AG20443 (cell line): ENCODE results near the gene ABCA13.
"Not testable (repeated sequence)": the region's sequence is repeated elsewhere in the genome, so short reads cannot be mapped to it uniquely, and the experiment has no call there.

Experiments used
- DNase-seq: peaks from one replicate; pipeline ENCODE4 v3.0.0; 2012; ENCODE audit warnings: low spot score, mixed read lengths

Gene ABCA13

GRCh38 chr7:48176356-48176893, 5.2 kb downstream of the ABCA13 start:
- DNase-seq, result no peak

GRCh38 chr7:48177271-48177670, 6.0 kb downstream of the ABCA13 start:
- DNase-seq, result no peak

GRCh38 chr7:48179496-48180030, 8.3 kb downstream of the ABCA13 start:
- no peak for DNase-seq

- peak; percentile 77 for DNase-seq
These were observed 9.7 kb downstream of the ABCA13 start for GRCh38 chr7:48180981-48181380.

- peak; percentile 46 for DNase-seq
These were observed 11.6 kb downstream of the ABCA13 start for GRCh38 chr7:48182718-48183369.

- DNase-seq, result no peak
These were observed 12.1 kb downstream of the ABCA13 start for GRCh38 chr7:48183370-48183743.

GRCh38 chr7:48183965-48184364, 12.7 kb downstream of the ABCA13 start:
- no peak for DNase-seq

GRCh38 chr7:48188776-48189520, 17.7 kb downstream of the ABCA13 start:
- DNase-seq, result no peak

- no peak for DNase-seq
These were observed 21.7 kb downstream of the ABCA13 start for GRCh38 chr7:48192996-48193395.

- DNase-seq, result no peak
These were observed 22.2 kb downstream of the ABCA13 start for GRCh38 chr7:48193421-48193820.

GRCh38 chr7:48200946-48201589, 29.8 kb downstream of the ABCA13 start:
- DNase-seq, result not testable (repeated sequence)

GRCh38 chr7:48202916-48203315, 31.7 kb downstream of the ABCA13 start:
- DNase-seq, result not testable (repeated sequence)

GRCh38 chr7:48207155-48207675, 36.0 kb downstream of the ABCA13 start:
- no peak for DNase-seq

GRCh38 chr7:48209004-48209600, 37.8 kb downstream of the ABCA13 start:
- no peak for DNase-seq

GRCh38 chr7:48213226-48213625, 42.0 kb downstream of the ABCA13 start:
- no peak for DNase-seq

- DNase-seq, result no peak
These were observed 46.0 kb downstream of the ABCA13 start for GRCh38 chr7:48217266-48217665.

- DNase-seq, result no peak
These were observed 46.5 kb downstream of the ABCA13 start for GRCh38 chr7:48217753-48218152.

GRCh38 chr7:48224042-48224441, 52.8 kb downstream of the ABCA13 start:
- DNase-seq, result no peak

GRCh38 chr7:48225101-48225500, 53.8 kb downstream of the ABCA13 start:
- DNase-seq, result no peak

GRCh38 chr7:48237354-48237753, 66.1 kb downstream of the ABCA13 start:
- no peak for DNase-seq

GRCh38 chr7:48242846-48243245, 71.6 kb downstream of the ABCA13 start:
- DNase-seq, result no peak

GRCh38 chr7:48244864-48245271, 73.6 kb downstream of the ABCA13 start:
- DNase-seq, result no peak
